M059J (cell line): Measurements from ENCODE around the gene AP2S1. TPM values are rescaled to one million over a fixed set of nuclear protein-coding genes. Genes with fewer than 3 reads are reported as not detected.
A peak's percentile ranks its signal among the peaks of the same experiment; 100 is the strongest.
"Not testable (repeated sequence)": the region's sequence is repeated elsewhere in the genome, so short reads cannot be mapped to it uniquely, and the experiment has no call there.

Experiments
- DNase-seq: peaks from one replicate; pipeline ENCODE4 v3.0.0-alpha.2; 2012; ENCODE audit warnings: low read depth
- total RNA-seq: library from RNA; depleted of rRNA; stranded (reverse); fragments of >200 nt; shearing (Covaris generic); gene quantifications from 2 replicates; pipeline ENCODE4 v1.2.3, GENCODE V29; 2014

Gene AP2S1
- total RNA-seq, 1 experiment from 2014 or later = 428 TPM

GRCh38 chr19:46868025-46868802 lies 17.6 kb upstream of the AP2S1 start:
- DNase-seq = no peak

- no peak for DNase-seq
These were observed 16.5 kb upstream of the AP2S1 start for GRCh38 chr19:46867170-46867569.

GRCh38 chr19:46866407-46867136 lies 15.9 kb upstream of the AP2S1 start:
- DNase-seq = no peak

- DNase-seq = peak; percentile 98
These were observed 13.4 kb upstream of the AP2S1 start for GRCh38 chr19:46863818-46864629.

GRCh38 chr19:46862974-46863632 lies 12.5 kb upstream of the AP2S1 start:
- no peak for DNase-seq

- DNase-seq = no peak
These were observed 11.8 kb upstream of the AP2S1 start for GRCh38 chr19:46862503-46862834.

- peak; percentile 42 for DNase-seq
These were observed 11.3 kb upstream of the AP2S1 start for GRCh38 chr19:46861691-46862502.

- DNase-seq = no peak
These were observed 10.4 kb upstream of the AP2S1 start, which contains the start of gene ARHGAP35 for GRCh38 chr19:46860846-46861690. ARHGAP35 (plus strand) TSS chr19:46860997; CDS start chr19:46918676, 57,679 bp downstream.

- DNase-seq = peak; percentile 98
These were observed 9.6 kb upstream of the AP2S1 start for GRCh38 chr19:46860125-46860845.

GRCh38 chr19:46859637-46860124 lies 9.0 kb upstream of the AP2S1 start:
- DNase-seq = peak; percentile 79

- DNase-seq = peak; percentile 97
These were observed 5.7 kb upstream of the AP2S1 start for GRCh38 chr19:46856062-46857022.

- not testable (repeated sequence) for DNase-seq
These were observed 4.1 kb upstream of the AP2S1 start for GRCh38 chr19:46854698-46855097.

GRCh38 chr19:46852830-46853229 lies 2.2 kb upstream of the AP2S1 start:
- DNase-seq = no peak

GRCh38 chr19:46849610-46850009 lies 1.0 kb downstream of the AP2S1 start:
- peak; percentile 49 for DNase-seq

- DNase-seq = no peak
These were observed 2.3 kb downstream of the AP2S1 start for GRCh38 chr19:46848389-46848788.

GRCh38 chr19:46847528-46847927 lies 3.1 kb downstream of the AP2S1 start:
- DNase-seq = no peak

- no peak for DNase-seq
These were observed 4.6 kb downstream of the AP2S1 start for GRCh38 chr19:46845959-46846459.

- no peak for DNase-seq
These were observed 6.6 kb downstream of the AP2S1 start for GRCh38 chr19:46844067-46844489.
